Skeletal muscle tissue (tissue), 4 donors: ENCODE measurements around the gene CNTNAP2. TPM values are rescaled to one million over a fixed set of nuclear protein-coding genes. Genes with fewer than 3 reads are reported as not detected.

ENCODE experiments used
- H3K27ac ChIP-seq: one replicate; pipeline ENCODE4 v1.7.0; 2013; ENCODE audit warnings: mild to moderate bottlenecking, low read depth, low read length, inconsistent platforms
- H3K27me3 ChIP-seq, 3 donors: one replicate each; pipeline ENCODE4 v1.7.0; 2013; ENCODE audit warnings: low read length in 3 of 3; ENCODE audit not compliant: control insufficient read depth in 3 of 3, insufficient read depth in 3 of 3
- H3K36me3 ChIP-seq, 3 donors: one replicate each; pipeline ENCODE4 v1.7.0; 2013; ENCODE audit warnings: low read length in 3 of 3; ENCODE audit not compliant: control insufficient read depth in 3 of 3, insufficient read depth in 3 of 3
- H3K4me1 ChIP-seq, 3 donors: one replicate each; pipeline ENCODE4 v1.7.0; 2013; ENCODE audit warnings: low read length in 3 of 3, mild to moderate bottlenecking in 3 of 3; ENCODE audit not compliant: control insufficient read depth in 3 of 3, insufficient read depth in 3 of 3
- H3K4me3 ChIP-seq, 3 donors: one replicate each; pipeline ENCODE4 v1.7.0; 2013; ENCODE audit warnings: low read length in 3 of 3
- H3K9ac ChIP-seq, 3 donors: one replicate each; pipeline ENCODE4 v1.7.0; 2013; ENCODE audit warnings: low read length in 3 of 3, mild to moderate bottlenecking in 3 of 3, moderate library complexity in 2 of 3, low read depth in 1 of 3
- H3K9me3 ChIP-seq, 3 donors: one replicate each; pipeline ENCODE4 v1.7.0; 2013; ENCODE audit warnings: low read length in 3 of 3; ENCODE audit not compliant: control insufficient read depth in 3 of 3
- total RNA-seq: library from RNA; depleted of rRNA; stranded (reverse); fragments of >200 nt; gene quantifications from one replicate; pipeline ENCODE4 v1.2.3, GENCODE V29; 2014
- donor health status: Osteomylitis.

The CNTNAP2 gene
- total RNA-seq, 1 donor from 2014 or later: 14.1 TPM

GRCh38 chr7:147978201-147978600 lies 1861.6 kb downstream of the CNTNAP2 start:
- Histone ChIP-seq H3K9ac (no peak overlapping the region), H3K27me3 (no peaks in the 10 kb centered on the region), H3K27ac (no peak overlapping the region), H3K36me3 (no peaks in the 10 kb centered on the region), H3K9me3 (no peaks in the 10 kb centered on the region), H3K4me1 (no peaks in the 10 kb centered on the region), H3K4me3 (no peak overlapping the region)

DNA sequence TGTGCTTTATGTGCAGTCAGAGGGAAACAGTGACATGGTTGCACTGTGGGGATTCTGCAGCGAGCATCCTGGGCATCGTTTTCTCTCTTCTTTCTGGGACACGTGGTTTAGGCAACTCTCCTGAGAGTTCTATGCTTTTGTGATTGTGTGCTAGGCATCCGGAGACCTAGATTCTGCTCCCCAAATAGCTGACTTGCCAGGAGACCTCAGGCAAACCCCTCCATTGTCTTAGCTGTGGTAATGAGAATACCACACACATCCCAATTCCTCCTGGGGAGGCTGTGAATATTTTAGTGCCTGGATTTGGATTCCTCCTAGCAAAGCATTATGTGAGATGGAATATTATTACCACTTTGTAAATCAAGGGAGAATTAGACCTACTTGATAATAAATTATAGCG lies 1862.0 kb downstream of the CNTNAP2 start:
- Histone ChIP-seq H3K9me3 (no peaks in the 10 kb centered on the region), H3K4me3 (no peak overlapping the region), H3K27me3 (no peaks in the 10 kb centered on the region), H3K9ac (no peak overlapping the region), H3K4me1 (no peaks in the 10 kb centered on the region), H3K27ac (no peak overlapping the region), H3K36me3 (no peaks in the 10 kb centered on the region)

DNA sequence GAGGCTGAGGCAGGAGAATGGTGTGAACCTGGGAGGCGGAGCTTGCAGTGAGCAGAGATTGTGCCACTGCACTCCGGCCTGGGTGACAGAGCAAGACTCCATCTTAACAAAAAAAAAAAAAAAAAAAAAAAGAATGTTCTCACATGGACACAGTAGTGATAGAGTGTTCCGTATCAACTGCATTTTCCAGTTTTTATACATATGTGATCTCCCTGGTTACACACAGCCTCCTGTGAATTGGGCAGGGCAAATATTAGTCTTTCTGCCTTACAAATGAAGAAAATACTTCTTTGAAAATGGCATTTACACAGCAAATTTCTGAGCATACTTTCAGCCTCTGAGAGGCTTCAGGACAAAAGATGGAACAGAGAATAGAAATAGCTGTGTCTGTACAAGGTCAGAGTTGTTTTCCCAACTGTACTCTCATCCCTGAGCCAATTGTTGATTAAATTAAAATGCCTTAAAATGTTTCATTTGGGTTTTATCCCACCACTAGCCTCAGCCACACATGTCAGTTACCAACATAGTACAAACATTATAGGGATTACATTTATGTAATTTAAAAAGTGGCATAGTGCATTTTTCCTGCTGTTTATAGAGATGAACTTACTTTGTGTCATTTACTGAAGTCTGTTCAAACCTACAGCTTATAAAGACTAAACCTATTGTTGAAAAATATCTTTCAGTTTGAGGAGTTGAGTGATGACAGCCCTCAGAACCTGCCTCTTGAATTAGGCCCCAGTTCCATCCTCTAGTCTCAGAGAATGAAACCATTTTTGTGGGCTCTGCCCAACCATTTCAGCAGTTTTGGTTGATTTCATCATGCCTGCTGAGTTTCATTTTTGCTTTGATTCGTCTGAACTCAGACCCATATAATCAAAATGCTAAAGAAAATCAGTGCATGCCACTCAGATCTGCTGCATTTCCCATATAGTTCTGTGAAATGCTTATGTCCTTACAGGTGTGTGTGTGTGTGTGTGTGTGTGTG lies 1864.5 kb downstream of the CNTNAP2 start:
- Histone ChIP-seq H3K4me1 (no peaks in the 10 kb centered on the region), H3K27ac (no peak overlapping the region), H3K36me3 (no peaks in the 10 kb centered on the region), H3K9ac (no peak overlapping the region), H3K4me3 (no peak overlapping the region), H3K27me3 (no peaks in the 10 kb centered on the region), H3K9me3 (no peaks in the 10 kb centered on the region)

GRCh38 chr7:147982307-147982706 lies 1865.7 kb downstream of the CNTNAP2 start:
- H3K4me1 ChIP-seq: no peaks in the 10 kb centered on the region
- no peak overlapping the region for H3K27ac ChIP-seq
- no peaks in the 10 kb centered on the region for H3K27me3 ChIP-seq
- no peak overlapping the region for H3K4me3 ChIP-seq
- H3K36me3 ChIP-seq: no peaks in the 10 kb centered on the region
- no peak overlapping the region for H3K9ac ChIP-seq
- H3K9me3 ChIP-seq: no peaks in the 10 kb centered on the region

DNA sequence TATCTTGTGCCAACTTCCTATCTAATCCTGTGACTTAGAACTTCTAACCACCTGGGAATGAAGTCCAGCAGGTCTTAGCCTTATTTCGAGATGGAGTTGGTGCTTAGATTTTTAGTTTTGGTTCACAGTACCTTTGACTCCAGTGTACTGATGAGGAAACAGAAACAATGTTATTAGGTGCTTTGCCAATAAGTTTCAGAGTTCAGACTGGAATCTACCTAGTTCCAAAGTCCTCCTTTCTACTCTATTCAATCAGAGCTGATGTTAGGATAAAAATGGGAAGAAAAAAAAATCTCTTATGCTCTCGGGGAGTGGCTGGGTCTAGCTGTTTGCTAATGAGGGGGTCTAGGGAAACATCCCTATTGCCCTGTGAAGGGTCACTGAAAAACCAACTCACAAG lies 1867.7 kb downstream of the CNTNAP2 start:
- Histone ChIP-seq H3K36me3 (no peaks in the 10 kb centered on the region), H3K9me3 (peaks cover 0 to under 1% (median 0%) of the 10 kb centered on the region in 3 donors), H3K4me3 (no peak overlapping the region), H3K27me3 (no peaks in the 10 kb centered on the region), H3K9ac (no peak overlapping the region), H3K27ac (no peak overlapping the region), H3K4me1 (no peaks in the 10 kb centered on the region)

DNA sequence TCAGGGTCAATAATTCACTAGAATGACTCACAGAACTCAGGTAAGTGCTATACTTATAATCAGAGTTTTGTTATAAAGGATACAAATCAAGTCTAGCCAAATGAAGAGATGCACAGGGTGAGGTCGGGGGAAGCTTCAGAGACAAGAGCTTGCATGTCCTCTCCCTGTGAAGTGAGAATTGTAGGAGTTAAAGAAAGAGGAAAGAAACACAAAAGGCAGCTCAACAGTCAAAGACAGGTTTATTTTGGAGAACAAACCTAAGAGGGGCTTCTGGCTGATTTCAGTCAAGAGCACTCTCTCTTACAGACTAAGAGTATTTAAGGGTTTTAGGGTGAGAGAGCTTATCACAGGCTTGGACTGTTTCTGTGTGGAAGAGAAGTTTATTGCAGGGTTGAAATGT lies 1873.5 kb downstream of the CNTNAP2 start:
- Histone ChIP-seq H3K27ac (no peak overlapping the region), H3K9me3 (peaks cover 0 to 3% (median 0%) of the 10 kb centered on the region in 3 donors), H3K36me3 (no peaks in the 10 kb centered on the region), H3K4me3 (no peak overlapping the region), H3K9ac (no peak overlapping the region), H3K4me1 (no peaks in the 10 kb centered on the region), H3K27me3 (no peaks in the 10 kb centered on the region)

DNA sequence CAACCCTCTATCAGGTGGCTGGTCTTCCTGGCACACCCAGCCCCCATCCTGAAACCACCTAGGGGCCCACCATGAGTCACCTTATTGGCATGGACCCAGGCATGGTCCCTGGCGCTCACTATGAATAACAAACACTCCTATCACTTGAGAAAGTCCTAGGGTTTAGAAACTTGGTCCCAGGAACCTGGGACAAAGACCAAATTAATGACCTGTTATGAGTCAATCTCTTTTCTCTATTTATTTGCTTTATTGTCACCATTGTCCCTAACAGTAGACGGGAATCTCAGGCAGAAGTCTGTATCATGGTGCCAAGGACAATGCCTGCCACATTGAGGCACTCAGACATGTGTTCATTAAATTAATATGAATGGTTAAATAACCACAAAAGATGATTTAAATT lies 1874.3 kb downstream of the CNTNAP2 start:
- Histone ChIP-seq H3K9ac (no peak overlapping the region), H3K27me3 (no peaks in the 10 kb centered on the region), H3K27ac (no peak overlapping the region), H3K4me1 (no peaks in the 10 kb centered on the region), H3K4me3 (no peak overlapping the region), H3K9me3 (peaks cover 0 to 3% (median 0%) of the 10 kb centered on the region in 3 donors), H3K36me3 (no peaks in the 10 kb centered on the region)

DNA sequence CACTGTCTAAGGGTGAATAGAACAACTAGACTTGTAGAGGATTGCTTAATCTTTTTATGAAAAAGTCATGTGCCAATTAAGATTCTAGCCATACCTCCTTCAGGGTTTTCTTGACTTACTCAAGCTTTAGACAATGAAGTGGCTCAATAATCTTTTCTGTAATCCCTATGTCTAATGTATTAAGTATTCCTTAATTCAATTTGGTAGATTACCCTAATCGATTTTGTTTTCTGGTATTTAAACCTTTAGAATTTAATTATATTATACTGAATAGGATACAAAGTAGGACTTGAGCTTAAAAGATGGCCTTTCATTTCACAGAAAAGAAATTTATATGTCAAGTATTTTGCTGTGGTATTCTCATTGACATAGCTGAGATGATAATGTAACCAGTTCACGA lies 1876.1 kb downstream of the CNTNAP2 start:
- Histone ChIP-seq H3K27ac (no peak overlapping the region), H3K4me1 (no peaks in the 10 kb centered on the region), H3K9me3 (peaks cover 0 to 3% (median 0%) of the 10 kb centered on the region in 3 donors), H3K36me3 (no peaks in the 10 kb centered on the region), H3K9ac (no peak overlapping the region), H3K4me3 (no peak overlapping the region), H3K27me3 (no peaks in the 10 kb centered on the region)

DNA sequence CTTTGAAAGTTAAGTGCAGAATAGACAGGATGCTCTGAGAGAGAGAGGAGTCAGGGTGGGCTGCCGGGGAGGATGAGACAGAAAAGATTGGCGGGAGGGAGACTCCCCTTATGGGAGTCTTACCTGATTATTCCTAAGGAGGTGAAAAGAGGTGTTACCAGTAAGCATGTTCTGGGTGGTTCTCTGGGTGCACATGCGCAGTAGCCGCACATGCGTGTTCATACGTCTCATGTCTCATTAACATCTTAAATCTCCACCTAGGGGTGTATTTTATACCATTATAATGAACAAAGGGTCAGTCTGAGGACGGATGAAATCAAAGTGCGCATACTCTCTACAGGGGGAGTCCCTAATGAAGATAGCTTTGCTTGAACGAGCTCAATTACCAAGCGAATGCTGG lies 1881.0 kb downstream of the CNTNAP2 start:
- Histone ChIP-seq H3K9me3 (no peaks in the 10 kb centered on the region), H3K36me3 (no peaks in the 10 kb centered on the region), H3K4me1 (no peaks in the 10 kb centered on the region), H3K4me3 (no peak overlapping the region), H3K27me3 (no peaks in the 10 kb centered on the region), H3K27ac (no peak overlapping the region), H3K9ac (no peak overlapping the region)

DNA sequence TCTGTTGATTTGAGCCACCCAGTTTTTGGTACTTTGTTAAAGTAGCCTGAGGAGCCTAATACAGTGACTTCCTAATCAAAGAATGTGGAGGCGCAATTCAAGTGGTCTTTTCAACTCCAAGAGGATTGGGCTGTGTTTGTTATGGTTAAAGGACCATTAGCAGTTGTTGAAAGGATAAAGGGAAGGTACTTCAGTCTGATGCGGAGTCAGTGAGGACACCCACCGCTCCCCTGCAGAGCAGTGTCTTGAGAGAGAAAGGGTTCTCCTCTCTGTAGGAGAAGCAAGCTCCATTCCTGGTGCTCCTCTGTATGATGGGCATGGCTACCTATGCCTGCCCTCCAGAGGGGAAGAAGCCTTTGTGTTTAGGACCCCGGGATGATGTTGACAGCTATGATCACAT lies 1883.4 kb downstream of the CNTNAP2 start:
- Histone ChIP-seq H3K27ac (no peak overlapping the region), H3K9ac (no peak overlapping the region), H3K27me3 (no peaks in the 10 kb centered on the region), H3K9me3 (no peaks in the 10 kb centered on the region), H3K4me1 (no peaks in the 10 kb centered on the region), H3K4me3 (no peak overlapping the region), H3K36me3 (no peaks in the 10 kb centered on the region)
